Activated CD4-positive, alpha-beta T cell treated with anti-CD3 and anti-CD28 coated beads, Interleukin-2, amount 50 U/mL, for 24 hours (primary cell): ENCODE results near the gene ATXN10.

Experiments
- DNase-seq, 2 donors: peaks; one replicate each; pipeline ENCODE4 v3.0.0-alpha.2; 2020; ENCODE audit warnings: low read depth in 1 of 2, low spot score in 1 of 2

ATXN10 gene

GRCh38 chr22:45752036-45752435 is 80.4 kb downstream of the ATXN10 start:
- DNase-seq, result no peak

- no peak for DNase-seq
Measured at GRCh38 chr22:45754822-45755221, 83.2 kb downstream of the ATXN10 start.

- no peak for DNase-seq
Measured at GRCh38 chr22:45756558-45756957, 84.9 kb downstream of the ATXN10 start.

- no peak for DNase-seq
Measured at GRCh38 chr22:45757068-45757467, 85.4 kb downstream of the ATXN10 start.

GRCh38 chr22:45757936-45758335 is 86.3 kb downstream of the ATXN10 start:
- no peak for DNase-seq

- no peak for DNase-seq
Measured at GRCh38 chr22:45758603-45759002, 87.0 kb downstream of the ATXN10 start.

GRCh38 chr22:45760682-45761081 is 89.0 kb downstream of the ATXN10 start:
- DNase-seq, result no peak

GRCh38 chr22:45762545-45763235 is 91.1 kb downstream of the ATXN10 start:
- DNase-seq, result no peak

GRCh38 chr22:45763236-45763624 is 91.6 kb downstream of the ATXN10 start:
- no peak for DNase-seq

- DNase-seq, result no peak
Measured at GRCh38 chr22:45768490-45768889, 96.9 kb downstream of the ATXN10 start.

- no peak for DNase-seq
Measured at GRCh38 chr22:45769569-45770210, 98.1 kb downstream of the ATXN10 start.

GRCh38 chr22:45770506-45770905 is 98.9 kb downstream of the ATXN10 start:
- DNase-seq, result no peak

GRCh38 chr22:45771057-45771456 is 99.4 kb downstream of the ATXN10 start:
- DNase-seq, result no peak

- DNase-seq, result no peak
Measured at GRCh38 chr22:45771711-45772110, 100.1 kb downstream of the ATXN10 start.

- no peak for DNase-seq
Measured at GRCh38 chr22:45772743-45773142, 101.1 kb downstream of the ATXN10 start.

GRCh38 chr22:45774001-45774670 is 102.5 kb downstream of the ATXN10 start:
- no peak for DNase-seq

- DNase-seq, result no peak
Measured at GRCh38 chr22:45775062-45775461, 103.4 kb downstream of the ATXN10 start.

- no peak for DNase-seq
Measured at GRCh38 chr22:45775569-45776312, 104.1 kb downstream of the ATXN10 start.

- DNase-seq, result no peak
Measured at GRCh38 chr22:45776313-45776585, 104.6 kb downstream of the ATXN10 start.

GRCh38 chr22:45777046-45777851 is 105.6 kb downstream of the ATXN10 start:
- no peak for DNase-seq

GRCh38 chr22:45777852-45778375 is 106.3 kb downstream of the ATXN10 start:
- no peak for DNase-seq
